ENCODE measurements around the gene FAM89B. TPM values are rescaled to one million over a fixed set of nuclear protein-coding genes. Genes with fewer than 3 reads are reported as not detected.

The FAM89B gene
- total and polyA plus RNA-seq, 2 of the 8 experiments (the other 6 are each of a cell fraction or from before 2014, with no cell fraction given): 15.8 to 32.4 TPM

GRCh38 chr11:65585396-65586246, 13.3 kb downstream of the FAM89B start:
- H3K4me2 ChIP-seq (ENCODE audit: insufficient read depth in 1 of 2, low read depth in 2 of 2, low read length in 2 of 2): peak overlapping the region; percentile 54 to 85
- no peak for FAIRE-seq

More at GRCh38 chr11:65585396-65586246, 13.3 kb downstream of the FAM89B start:
- H4K91ac ChIP-seq (replicated peaks; ENCODE audit: insufficient read length, low read length): no peak overlapping the region
- H2BK15ac ChIP-seq (ENCODE audit: low read length): peak overlapping the region; percentile 97
- H3K23me2 ChIP-seq (ENCODE audit: low read depth, low read length): peaks cover 3% of the 10 kb centered on the region; the same call in 1 of the 2 replicates
- no peaks in the 10 kb centered on the region for H3K36me3 ChIP-seq (ENCODE audit: control insufficient read depth in 2 of 4, insufficient read depth in 4 of 4, low read length in 3 of 4)
- 0 out of 2 replicates have a peak overlapping the region, but pooled peaks have one; percentile 65 for H2AK5ac ChIP-seq (ENCODE audit: low read depth, low read length)
- H2BK20ac ChIP-seq (ENCODE audit: low read length): no peak overlapping the region; the same call in 1 of the 2 replicates
- H2BK12ac ChIP-seq (ENCODE audit: low read depth, low read length): no peak overlapping the region
- WGBS, 2 experiments (ENCODE audit: extremely low coverage in 1 of 2, insufficient coverage in 1 of 2, insufficient read length in 1 of 2, insufficient replicate concordance in 2 of 2, low coverage in 1 of 2, low lambda C conversion rate in 2 of 2, missing lambda C conversion rate in 1 of 2): 58% methylated on average over 36 of the region's 51 CpGs; no CpG with 5 or more reads in 1 of the 2 experiments
- H2BK120ac ChIP-seq (replicated peaks; ENCODE audit: low read depth, low read length): no peak overlapping the region
- no peak overlapping the region for H2BK5ac ChIP-seq (ENCODE audit: low read depth, low read length)
- no peak overlapping the region for H3K4ac ChIP-seq (replicated peaks; ENCODE audit: insufficient read length, low read depth, low read length)
- H3K14ac ChIP-seq (ENCODE audit: insufficient read length): no peak overlapping the region
- no peak overlapping the region for H2AFZ ChIP-seq (ENCODE audit: low read length)
- no peak overlapping the region for H4K5ac ChIP-seq (ENCODE audit: insufficient read length, low read depth, low read length)
- POLR2A ChIA-PET (ENCODE audit: partially characterized antibody): interaction anchor here (0.6 to 4.4 kb wide), 10 partner anchors 9 to 87 kb away, joined by 3 to 36 read pairs (median 4); partner anchors contain the start of genes EHBP1L1, FAM89B, KCNK7 and MALAT1
- peak overlapping the region in 2 of 4 experiments; percentile 31 to 55; a peak in 4 of 8 replicates for H3K4me3 ChIP-seq (ENCODE audit: extremely low read depth in 1 of 4, insufficient read depth in 2 of 4, low read depth in 3 of 4, low read length in 4 of 4)
- no peaks in the 10 kb centered on the region for H3K9me3 ChIP-seq (ENCODE audit: insufficient read depth in 2 of 2, low read depth in 1 of 2, low read length in 1 of 2)
- H3K79me2 ChIP-seq (ENCODE audit: control insufficient read depth in 1 of 2, insufficient read depth in 2 of 2, low read length in 2 of 2): no peaks in the 10 kb centered on the region
- no peak overlapping the region for H4K8ac ChIP-seq (ENCODE audit: extremely low read depth, insufficient read depth, low read length)
- peaks cover 20 to 52% (median 44%) of the 10 kb centered on the region in 4 experiments for H3K27me3 ChIP-seq (replicated peaks in 1 of 4; ENCODE audit: control insufficient read depth in 3 of 4, extremely low read depth in 1 of 4, insufficient read depth in 3 of 4, low read length in 3 of 4)
- CTCF ChIA-PET (ENCODE audit: partially characterized antibody): interaction anchor here (0.6 to 14.5 kb wide), 17 partner anchors 7 to 697 kb away, joined by 3 to 227 read pairs (median 5); partner anchors contain the start of genes EHBP1L1, FAM89B, KCNK7 and ZNRD2
- DNase-seq (ENCODE audit: low read depth in 1 of 2, low spot score in 2 of 2): no peak
- no peak overlapping the region; the same call in 1 of the 2 replicates for H3K18ac ChIP-seq (ENCODE audit: extremely low read depth, low read length)
- H3K56ac ChIP-seq (replicated peaks; ENCODE audit: insufficient read length, low read depth, low read length): no peak overlapping the region
- H3K4me1 ChIP-seq (replicated peaks in 1 of 4; ENCODE audit: control insufficient read depth in 3 of 4, insufficient read depth in 4 of 4, low read length in 3 of 4): peaks cover 0 to 22% (median 6%) of the 10 kb centered on the region in 4 experiments; a peak in 6 of 7 replicates
- no peak overlapping the region for H3K27ac ChIP-seq (ENCODE audit: low read depth, low read length)
- H4K20me1 ChIP-seq (replicated peaks in 1 of 2; ENCODE audit: control insufficient read depth in 1 of 2, insufficient read depth in 2 of 2, low read length in 2 of 2): peaks cover 0 to 2% of the 10 kb centered on the region in 2 experiments
- TF ChIP-seq SUZ12 (IDR thresholded peaks at IDR 0.05; ENCODE audit: low read length) (peak; percentile 73), EZH2 (IDR thresholded peaks at IDR 0.05; ENCODE audit: low read depth, low read length, severe bottlenecking) (peak; percentile 49), BCL11A (IDR thresholded peaks at IDR 0.05; ENCODE audit: low read depth in 2 of 2, low read length in 2 of 2) (no peak)
- no peaks in the 10 kb centered on the region for H3K79me1 ChIP-seq (ENCODE audit: low read depth, low read length)
- no peak overlapping the region for H3K23ac ChIP-seq (ENCODE audit: insufficient read length)
- H3K9ac ChIP-seq (replicated peaks in 1 of 4; ENCODE audit: extremely low read depth in 1 of 4, low read depth in 3 of 4, low read length in 3 of 4): no peak overlapping the region

Measured in H1 (cell line).